Neuron (in vitro differentiated cells): ENCODE data around the gene ADAMTS13.

Experiments used
- H2AFZ ChIP-seq: one replicate; pipeline ENCODE4 v1.6.1; 2013; ENCODE audit warnings: low read depth, mild to moderate bottlenecking, inconsistent platforms, low read length, moderate library complexity
- H3K27me3 ChIP-seq: one replicate; pipeline ENCODE4 v1.6.1; 2013; ENCODE audit warnings: low read length; ENCODE audit not compliant: insufficient read depth
- H3K36me3 ChIP-seq: one replicate; pipeline ENCODE4 v1.6.1; 2013; ENCODE audit warnings: low read length; ENCODE audit not compliant: insufficient read depth
- H3K4me1 ChIP-seq: one replicate; pipeline ENCODE4 v1.6.1; 2013; ENCODE audit warnings: low read length; ENCODE audit not compliant: insufficient read depth
- H3K4me3 ChIP-seq: 2 replicates; pipeline ENCODE4 v1.5.1; 2013; ENCODE audit warnings: mild to moderate bottlenecking, low read length, moderate library complexity
- H3K9me3 ChIP-seq: one replicate; pipeline ENCODE4 v1.6.1; 2013; ENCODE audit warnings: low read length

The ADAMTS13 gene

DNA sequence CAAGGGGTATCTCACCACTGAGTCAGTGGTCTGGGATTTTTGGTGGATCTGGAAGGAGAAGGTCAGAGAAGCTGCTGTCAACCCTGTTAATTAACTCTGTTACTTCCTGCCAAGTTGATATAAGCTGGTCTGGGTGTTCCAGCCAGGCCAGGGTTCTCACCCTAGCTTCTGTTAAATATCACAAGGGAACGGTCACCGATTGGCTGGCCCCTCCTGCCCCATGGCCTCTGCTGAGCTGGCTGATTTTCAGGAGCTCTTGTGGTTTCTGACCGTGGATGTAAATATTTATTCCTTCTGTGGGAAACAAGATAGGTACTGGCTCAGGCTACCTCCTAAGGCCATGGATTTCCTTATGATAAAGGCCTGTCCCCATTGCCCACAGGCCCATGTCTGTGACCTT is 1.0 kb downstream of the ADAMTS13 start:
- peaks cover 9% of the 10 kb centered on the region for H3K4me1 ChIP-seq
- H2AFZ ChIP-seq = no peak overlapping the region
- H3K36me3 ChIP-seq = no peaks in the 10 kb centered on the region
- H3K4me3 ChIP-seq = no peak overlapping the region
- peaks cover 6% of the 10 kb centered on the region for H3K9me3 ChIP-seq
- H3K27me3 ChIP-seq = no peaks in the 10 kb centered on the region

DNA sequence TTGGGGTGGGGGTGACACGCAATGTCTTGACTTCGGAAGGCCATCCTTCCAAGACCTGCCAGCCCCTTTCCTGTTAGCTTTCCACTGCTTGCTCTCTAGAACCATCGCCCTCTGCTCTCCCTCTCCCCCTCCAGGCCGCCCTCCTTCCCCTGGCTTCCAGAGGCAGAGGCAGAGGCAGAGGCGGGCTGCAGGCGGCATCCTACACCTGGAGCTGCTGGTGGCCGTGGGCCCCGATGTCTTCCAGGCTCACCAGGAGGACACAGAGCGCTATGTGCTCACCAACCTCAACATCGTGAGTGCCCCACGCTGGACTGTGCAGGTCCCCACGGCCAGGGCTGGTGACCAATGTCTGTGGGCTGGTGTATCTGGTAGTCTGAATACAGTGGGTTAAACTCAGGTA is 2.0 kb downstream of the ADAMTS13 start:
- Histone ChIP-seq H3K9me3 (peaks cover 6% of the 10 kb centered on the region), H2AFZ (no peak overlapping the region), H3K4me1 (no peaks in the 10 kb centered on the region), H3K4me3 (no peak overlapping the region), H3K27me3 (no peaks in the 10 kb centered on the region), H3K36me3 (no peaks in the 10 kb centered on the region)

DNA sequence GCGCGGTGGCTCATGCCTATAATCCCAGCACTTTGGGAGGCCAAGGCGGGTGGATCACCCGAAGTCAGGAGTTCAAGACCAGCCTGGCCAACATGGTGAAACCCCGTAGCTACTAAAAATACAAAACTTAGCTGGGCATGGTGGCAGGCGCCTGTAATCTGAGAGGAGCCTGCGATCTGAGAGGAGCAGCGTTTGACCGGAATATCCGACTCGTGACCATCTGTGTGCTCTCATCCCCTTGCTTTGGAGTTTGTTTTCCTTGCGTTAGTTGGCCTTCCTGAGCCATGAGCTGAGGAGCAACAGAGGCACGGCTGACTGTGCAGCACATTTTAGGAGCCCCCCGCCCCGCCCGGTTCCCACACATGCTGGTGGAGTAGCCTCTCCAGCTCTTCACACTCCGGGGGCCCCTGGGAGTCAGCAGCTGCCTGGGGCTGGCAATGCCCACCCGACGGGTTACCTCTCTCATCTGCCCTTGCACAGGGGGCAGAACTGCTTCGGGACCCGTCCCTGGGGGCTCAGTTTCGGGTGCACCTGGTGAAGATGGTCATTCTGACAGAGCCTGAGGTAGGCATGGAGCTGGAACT is 3.0 kb downstream of the ADAMTS13 start:
- Histone ChIP-seq H3K36me3 (no peaks in the 10 kb centered on the region), H3K27me3 (no peaks in the 10 kb centered on the region), H3K4me1 (no peaks in the 10 kb centered on the region), H3K4me3 (no peak overlapping the region), H3K9me3 (peaks cover 6% of the 10 kb centered on the region), H2AFZ (no peak overlapping the region)

DNA sequence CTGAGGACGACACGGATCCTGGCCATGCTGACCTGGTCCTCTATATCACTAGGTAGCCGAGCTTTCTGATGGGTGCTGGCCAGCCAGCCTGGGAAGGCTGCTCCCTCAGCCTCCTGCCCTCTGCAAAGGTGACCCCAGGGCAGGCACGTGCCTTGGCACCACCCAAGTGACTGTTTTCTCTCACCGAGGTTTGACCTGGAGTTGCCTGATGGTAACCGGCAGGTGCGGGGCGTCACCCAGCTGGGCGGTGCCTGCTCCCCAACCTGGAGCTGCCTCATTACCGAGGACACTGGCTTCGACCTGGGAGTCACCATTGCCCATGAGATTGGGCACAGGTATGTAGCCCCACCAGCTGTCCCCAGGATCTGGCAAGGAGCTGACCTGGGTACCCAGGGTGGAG is 3.8 kb downstream of the ADAMTS13 start:
- H3K4me1 ChIP-seq = no peaks in the 10 kb centered on the region
- no peak overlapping the region for H2AFZ ChIP-seq
- peaks cover 6% of the 10 kb centered on the region for H3K9me3 ChIP-seq
- H3K4me3 ChIP-seq = no peak overlapping the region
- H3K27me3 ChIP-seq = no peaks in the 10 kb centered on the region
- H3K36me3 ChIP-seq = no peaks in the 10 kb centered on the region

DNA sequence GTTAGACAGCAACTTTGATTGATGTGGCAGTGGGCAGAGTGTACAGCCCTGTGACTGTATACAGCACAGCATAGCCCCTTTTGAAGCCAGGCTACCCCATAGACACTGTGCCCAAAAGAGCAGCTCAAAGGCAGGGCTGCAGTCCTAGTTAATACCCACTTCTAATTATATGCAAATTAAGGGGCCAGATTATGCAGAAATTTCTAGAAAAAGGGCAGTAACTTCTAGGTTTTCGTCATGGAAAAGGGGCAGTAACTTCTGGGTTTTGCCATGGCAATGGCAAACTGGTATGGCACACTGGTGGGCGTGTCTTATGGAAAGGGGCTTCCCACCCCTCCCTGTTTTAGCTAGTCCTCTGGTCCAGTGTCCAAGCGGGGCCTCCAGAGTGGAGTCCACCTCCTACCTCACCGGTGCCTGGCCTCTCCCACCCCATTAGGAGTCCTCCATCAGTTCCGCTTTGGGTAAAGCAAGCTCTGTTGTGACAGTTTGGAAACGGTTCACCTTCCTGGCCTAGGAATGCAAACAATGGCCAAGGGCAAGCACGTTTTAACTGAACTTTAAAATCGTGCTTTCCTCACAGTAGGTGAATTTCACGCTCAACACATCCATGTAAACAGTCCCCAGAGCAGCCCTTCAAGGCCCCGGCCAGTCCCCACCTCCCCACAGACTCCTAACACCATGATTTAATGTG is 5.6 kb downstream of the ADAMTS13 start:
- Histone ChIP-seq H3K9me3 (peaks cover 6% of the 10 kb centered on the region), H3K4me3 (no peak overlapping the region), H2AFZ (no peak overlapping the region), H3K27me3 (no peaks in the 10 kb centered on the region), H3K4me1 (no peaks in the 10 kb centered on the region), H3K36me3 (no peaks in the 10 kb centered on the region)

DNA sequence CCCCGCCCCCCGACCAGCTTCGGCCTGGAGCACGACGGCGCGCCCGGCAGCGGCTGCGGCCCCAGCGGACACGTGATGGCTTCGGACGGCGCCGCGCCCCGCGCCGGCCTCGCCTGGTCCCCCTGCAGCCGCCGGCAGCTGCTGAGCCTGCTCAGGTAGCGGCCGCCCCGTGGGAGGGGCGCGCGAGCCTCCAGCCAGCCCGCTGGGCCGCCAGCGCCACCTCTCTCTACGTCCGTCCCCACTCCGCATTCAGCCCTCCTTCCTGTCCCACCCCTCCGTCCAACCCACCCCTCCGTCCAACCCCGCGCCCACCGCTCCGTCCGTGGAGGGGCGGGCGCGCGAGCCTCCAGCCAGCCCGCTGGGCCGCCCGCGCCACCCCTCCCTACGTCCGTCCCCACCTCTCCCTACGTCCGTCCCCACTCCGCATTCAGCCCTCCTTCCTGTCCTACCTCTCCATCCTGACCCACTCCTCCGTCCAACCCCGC is 6.5 kb downstream of the ADAMTS13 start:
- Histone ChIP-seq H3K27me3 (no peaks in the 10 kb centered on the region), H2AFZ (no peak overlapping the region), H3K9me3 (peaks cover 6% of the 10 kb centered on the region), H3K4me1 (no peaks in the 10 kb centered on the region), H3K36me3 (no peaks in the 10 kb centered on the region), H3K4me3 (no peak overlapping the region)

DNA sequence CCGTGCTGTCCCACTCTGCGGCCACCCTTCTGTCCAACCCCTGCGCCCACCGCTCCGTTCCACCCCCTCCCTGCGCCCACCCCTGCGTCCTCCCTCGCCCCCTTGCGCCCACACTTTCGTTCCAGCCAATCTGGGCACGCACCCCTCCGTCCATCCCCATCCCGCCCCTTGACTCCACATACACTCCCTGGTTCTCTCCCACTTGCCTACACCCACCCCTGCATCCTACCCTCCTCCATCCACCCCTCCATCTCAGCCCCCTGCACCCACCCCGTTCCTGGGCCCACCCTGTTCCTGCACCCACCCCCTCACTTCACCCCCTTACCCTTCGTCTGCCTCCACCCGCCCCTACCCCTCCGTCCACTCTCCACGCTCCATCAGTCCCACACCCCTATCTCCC is 7.0 kb downstream of the ADAMTS13 start:
- Histone ChIP-seq H2AFZ (no peak overlapping the region), H3K27me3 (no peaks in the 10 kb centered on the region), H3K36me3 (no peaks in the 10 kb centered on the region), H3K4me3 (no peak overlapping the region), H3K4me1 (no peaks in the 10 kb centered on the region), H3K9me3 (peaks cover 6% of the 10 kb centered on the region)

DNA sequence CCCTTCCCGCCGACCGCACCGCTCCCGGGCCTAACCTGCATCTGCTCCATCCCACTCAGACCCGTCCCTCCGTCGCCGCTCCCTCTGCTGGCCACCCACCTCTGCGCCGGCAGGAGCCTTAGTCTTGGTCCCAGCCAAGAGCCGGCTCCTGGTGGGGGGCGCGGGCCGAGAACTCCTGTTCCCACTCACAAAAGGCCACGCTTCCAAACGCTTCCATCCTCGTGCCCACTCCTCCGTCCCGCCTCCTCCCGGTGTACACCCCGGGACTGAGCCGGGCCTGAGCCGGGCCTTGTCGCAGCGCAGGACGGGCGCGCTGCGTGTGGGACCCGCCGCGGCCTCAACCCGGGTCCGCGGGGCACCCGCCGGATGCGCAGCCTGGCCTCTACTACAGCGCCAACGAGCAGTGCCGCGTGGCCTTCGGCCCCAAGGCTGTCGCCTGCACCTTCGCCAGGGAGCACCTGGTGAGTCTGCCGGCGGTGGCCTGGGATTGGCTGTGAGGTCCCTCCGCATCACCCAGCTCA is 7.5 kb downstream of the ADAMTS13 start:
- Histone ChIP-seq H3K27me3 (no peaks in the 10 kb centered on the region), H3K4me3 (no peak overlapping the region), H3K9me3 (peaks cover 6% of the 10 kb centered on the region), H2AFZ (no peak overlapping the region), H3K4me1 (no peaks in the 10 kb centered on the region), H3K36me3 (no peaks in the 10 kb centered on the region)

DNA sequence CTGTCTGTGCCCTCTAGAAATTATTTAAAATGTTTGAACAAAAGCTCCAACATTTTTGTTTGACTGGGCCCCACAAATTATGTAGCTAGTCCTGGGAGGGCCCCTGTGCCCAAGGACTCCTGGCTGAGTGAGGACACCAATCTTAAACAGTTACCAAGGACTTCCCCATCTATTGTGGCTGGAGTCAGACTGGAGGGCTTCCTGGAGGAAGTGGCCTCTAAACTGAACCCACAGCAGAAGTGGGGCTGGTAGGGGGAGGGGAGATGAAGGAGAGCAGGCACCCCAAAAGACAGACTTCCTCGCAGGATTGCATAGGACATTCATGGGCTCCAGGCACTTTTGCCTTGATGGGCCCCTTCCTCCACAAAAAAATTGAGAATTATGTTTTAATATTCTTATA is 8.1 kb downstream of the ADAMTS13 start:
- no peak overlapping the region for H2AFZ ChIP-seq
- no peaks in the 10 kb centered on the region for H3K27me3 ChIP-seq
- peaks cover 6% of the 10 kb centered on the region for H3K9me3 ChIP-seq
- no peak overlapping the region for H3K4me3 ChIP-seq
- no peaks in the 10 kb centered on the region for H3K4me1 ChIP-seq
- H3K36me3 ChIP-seq = no peaks in the 10 kb centered on the region

DNA sequence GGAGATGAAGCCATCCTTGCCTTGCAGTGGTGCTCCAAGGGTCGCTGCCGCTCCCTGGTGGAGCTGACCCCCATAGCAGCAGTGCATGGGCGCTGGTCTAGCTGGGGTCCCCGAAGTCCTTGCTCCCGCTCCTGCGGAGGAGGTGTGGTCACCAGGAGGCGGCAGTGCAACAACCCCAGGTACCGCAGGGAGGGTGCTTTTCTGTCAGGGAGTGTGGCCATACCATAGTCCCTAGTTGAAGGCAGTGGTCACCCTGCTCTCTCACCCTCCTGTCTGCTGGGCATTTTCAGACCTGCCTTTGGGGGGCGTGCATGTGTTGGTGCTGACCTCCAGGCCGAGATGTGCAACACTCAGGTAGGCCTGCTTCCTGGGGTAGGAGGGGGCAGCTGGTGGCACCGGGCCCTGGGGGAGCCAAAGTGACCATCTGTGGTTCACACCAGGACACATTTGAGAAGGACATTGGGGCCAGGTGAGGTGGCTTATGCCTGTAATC is 11.2 kb downstream of the ADAMTS13 start:
- Histone ChIP-seq H3K4me1 (no peaks in the 10 kb centered on the region), H2AFZ (no peak overlapping the region), H3K4me3 (no peak overlapping the region), H3K27me3 (no peaks in the 10 kb centered on the region), H3K36me3 (no peaks in the 10 kb centered on the region), H3K9me3 (no peaks in the 10 kb centered on the region)

DNA sequence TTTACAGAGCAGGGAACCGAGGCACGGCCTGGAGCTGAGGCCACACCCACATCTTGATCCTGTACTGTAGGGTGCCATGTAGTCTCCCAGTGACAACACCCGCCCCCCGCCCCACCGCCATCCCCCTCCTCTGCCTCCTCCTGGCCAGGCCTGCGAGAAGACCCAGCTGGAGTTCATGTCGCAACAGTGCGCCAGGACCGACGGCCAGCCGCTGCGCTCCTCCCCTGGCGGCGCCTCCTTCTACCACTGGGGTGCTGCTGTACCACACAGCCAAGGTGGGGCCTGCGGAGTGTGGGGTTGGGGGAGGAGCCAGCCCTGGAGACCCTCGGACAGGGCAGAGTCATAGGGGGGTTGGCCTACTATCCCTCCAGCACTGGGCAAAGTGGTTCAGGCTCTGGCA is 14.5 kb downstream of the ADAMTS13 start:
- H3K4me1 ChIP-seq = no peaks in the 10 kb centered on the region
- no peaks in the 10 kb centered on the region for H3K36me3 ChIP-seq
- H3K9me3 ChIP-seq = no peaks in the 10 kb centered on the region
- H2AFZ ChIP-seq = no peak overlapping the region
- no peaks in the 10 kb centered on the region for H3K27me3 ChIP-seq
- no peak overlapping the region for H3K4me3 ChIP-seq

DNA sequence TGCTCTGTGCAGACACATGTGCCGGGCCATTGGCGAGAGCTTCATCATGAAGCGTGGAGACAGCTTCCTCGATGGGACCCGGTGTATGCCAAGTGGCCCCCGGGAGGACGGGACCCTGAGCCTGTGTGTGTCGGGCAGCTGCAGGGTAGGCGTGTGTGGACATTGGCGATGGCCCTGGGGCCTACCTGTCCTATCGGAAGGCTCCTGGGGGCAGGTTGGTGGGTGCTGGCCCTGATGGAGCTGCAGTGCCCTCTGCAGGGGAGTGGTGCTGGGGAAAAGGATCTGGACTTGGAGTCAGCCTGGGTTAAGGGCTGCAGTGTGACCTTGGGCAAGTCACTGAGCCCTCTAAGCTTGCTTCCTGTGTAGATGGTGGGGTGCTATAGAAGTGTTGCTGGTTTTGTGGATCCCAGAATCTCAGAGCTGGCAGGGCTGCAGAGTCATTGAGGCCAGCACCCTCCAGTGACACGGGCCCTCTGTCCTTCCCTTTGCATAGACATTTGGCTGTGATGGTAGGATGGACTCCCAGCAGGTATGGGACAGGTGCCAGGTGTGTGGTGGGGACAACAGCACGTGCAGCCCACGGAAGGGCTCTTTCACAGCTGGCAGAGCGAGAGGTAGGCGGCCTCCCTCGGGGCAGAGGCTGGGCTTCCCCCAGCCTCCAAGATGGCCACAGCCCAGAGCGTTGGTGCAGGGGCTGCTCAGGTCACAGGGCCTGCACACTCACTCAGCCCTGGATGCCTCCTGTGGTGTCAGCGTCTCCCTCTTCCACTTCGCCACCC is 15.8 kb downstream of the ADAMTS13 start:
- Histone ChIP-seq H2AFZ (no peak overlapping the region), H3K36me3 (no peaks in the 10 kb centered on the region), H3K27me3 (no peaks in the 10 kb centered on the region), H3K9me3 (no peaks in the 10 kb centered on the region), H3K4me3 (no peak overlapping the region), H3K4me1 (no peaks in the 10 kb centered on the region)

DNA sequence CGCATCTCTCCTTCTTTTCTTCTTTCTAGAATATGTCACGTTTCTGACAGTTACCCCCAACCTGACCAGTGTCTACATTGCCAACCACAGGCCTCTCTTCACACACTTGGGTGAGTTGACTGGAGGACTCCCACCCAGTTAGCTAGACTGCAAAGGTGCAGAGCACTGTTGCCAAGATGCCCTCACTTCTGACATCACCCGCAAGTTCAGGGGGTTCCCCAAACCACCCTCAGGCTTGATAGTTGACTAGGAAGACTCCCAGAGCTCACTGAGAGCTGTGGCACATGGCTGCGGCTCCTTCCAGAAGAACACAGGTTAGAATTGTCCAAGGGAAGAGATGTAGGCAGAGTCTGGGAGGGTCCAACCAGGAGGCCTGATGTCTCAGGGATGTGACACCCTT is 17.2 kb downstream of the ADAMTS13 start:
- no peaks in the 10 kb centered on the region for H3K9me3 ChIP-seq
- H3K27me3 ChIP-seq = no peaks in the 10 kb centered on the region
- no peaks in the 10 kb centered on the region for H3K4me1 ChIP-seq
- H2AFZ ChIP-seq = no peak overlapping the region
- H3K4me3 ChIP-seq = no peak overlapping the region
- no peaks in the 10 kb centered on the region for H3K36me3 ChIP-seq
